ENCODE measurements around the gene FTO. TPM values are rescaled to one million over a fixed set of nuclear protein-coding genes. Genes with fewer than 3 reads are reported as not detected.

The FTO gene
- total and polyA plus RNA-seq, 2 of the 8 experiments (the other 6 are each of a cell fraction or from before 2014, with no cell fraction given): 34.5 to 59.8 TPM

- WGBS, 2 experiments (ENCODE audit: extremely low coverage in 1 of 2, insufficient coverage in 1 of 2, insufficient read length in 1 of 2, insufficient replicate concordance in 2 of 2, low coverage in 1 of 2, low lambda C conversion rate in 2 of 2, missing lambda C conversion rate in 1 of 2): 94% methylated on average over 7 of the region's 7 CpGs; no CpG with 5 or more reads in 1 of the 2 experiments
- Histone ChIP-seq H2BK120ac (replicated peaks; ENCODE audit: low read depth, low read length) (no peak overlapping the region), H3K4ac (replicated peaks; ENCODE audit: insufficient read length, low read depth, low read length) (no peak overlapping the region), H3K27me3 (replicated peaks in 1 of 4; ENCODE audit: control insufficient read depth in 3 of 4, extremely low read depth in 1 of 4, insufficient read depth in 3 of 4, low read length in 3 of 4) (no peaks in the 10 kb centered on the region), H3K9me3 (ENCODE audit: insufficient read depth in 2 of 2, low read depth in 1 of 2, low read length in 1 of 2) (no peaks in the 10 kb centered on the region), H3K79me1 (ENCODE audit: low read depth, low read length) (no peaks in the 10 kb centered on the region; the same call in 1 of the 2 replicates), H2BK20ac (ENCODE audit: low read length) (no peak overlapping the region), H4K5ac (ENCODE audit: insufficient read length, low read depth, low read length) (no peak overlapping the region), H4K20me1 (replicated peaks in 1 of 2; ENCODE audit: control insufficient read depth in 1 of 2, insufficient read depth in 2 of 2, low read length in 2 of 2) (no peaks in the 10 kb centered on the region), H3K18ac (ENCODE audit: extremely low read depth, low read length) (no peak overlapping the region), H2BK5ac (ENCODE audit: low read depth, low read length) (no peak overlapping the region), H3K4me2 (ENCODE audit: insufficient read depth in 1 of 2, low read depth in 2 of 2, low read length in 2 of 2) (no peak overlapping the region), H2AFZ (ENCODE audit: low read length) (no peak overlapping the region), H3K27ac (ENCODE audit: low read depth, low read length) (no peak overlapping the region), H3K23me2 (ENCODE audit: low read depth, low read length) (no peaks in the 10 kb centered on the region), H2AK5ac (ENCODE audit: low read depth, low read length) (no peak overlapping the region), H4K8ac (ENCODE audit: extremely low read depth, insufficient read depth, low read length) (no peak overlapping the region), H2BK15ac (ENCODE audit: low read length) (no peak overlapping the region), H3K4me3 (ENCODE audit: extremely low read depth in 1 of 4, insufficient read depth in 2 of 4, low read depth in 3 of 4, low read length in 4 of 4) (no peak overlapping the region), H3K14ac (ENCODE audit: insufficient read length) (no peak overlapping the region), H3K9ac (replicated peaks in 1 of 4; ENCODE audit: extremely low read depth in 1 of 4, low read depth in 3 of 4, low read length in 3 of 4) (no peak overlapping the region), H4K91ac (replicated peaks; ENCODE audit: insufficient read length, low read length) (no peak overlapping the region), H2BK12ac (ENCODE audit: low read depth, low read length) (no peak overlapping the region), H3K4me1 (replicated peaks in 1 of 4; ENCODE audit: control insufficient read depth in 3 of 4, insufficient read depth in 4 of 4, low read length in 3 of 4) (no peaks in the 10 kb centered on the region), H3K79me2 (ENCODE audit: control insufficient read depth in 1 of 2, insufficient read depth in 2 of 2, low read length in 2 of 2) (no peaks in the 10 kb centered on the region), H3K36me3 (ENCODE audit: control insufficient read depth in 2 of 4, insufficient read depth in 4 of 4, low read length in 3 of 4) (no peaks in the 10 kb centered on the region), H3K23ac (ENCODE audit: insufficient read length) (no peak overlapping the region), H3K56ac (replicated peaks; ENCODE audit: insufficient read length, low read depth, low read length) (no peak overlapping the region)
- CTCF ChIA-PET (ENCODE audit: partially characterized antibody): interaction anchor here (0.6 to 3.4 kb wide), 10 partner anchors 10 to 334 kb away, joined by 3 to 8 read pairs (median 4); no protein-coding TSS in a partner anchor
- POLR2A ChIA-PET (ENCODE audit: partially characterized antibody): interaction anchor here (0.6 kb wide), 1 partner anchor 1042 kb away, joined by 3 read pairs; no protein-coding TSS in a partner anchor
- no peak for DNase-seq (ENCODE audit: low read depth in 1 of 2, low spot score in 2 of 2)
- no peak for FAIRE-seq
- no peak for TF ChIP-seq BCL11A (IDR thresholded peaks at IDR 0.05; ENCODE audit: low read depth in 2 of 2, low read length in 2 of 2)
- no peak for TF ChIP-seq TBP (IDR thresholded peaks at IDR 0.05; ENCODE audit: low read depth, low read length)
- no peak for TF ChIP-seq CTCF (IDR thresholded peaks at IDR 0.05; ENCODE audit: control extremely low read depth in 1 of 3, insufficient read depth in 1 of 3, low read depth in 1 of 3, low read length in 3 of 3)
- no peak for TF ChIP-seq RNF2 (IDR thresholded peaks at IDR 0.05; ENCODE audit: borderline replicate concordance, low read depth, low read length, missing control alignments, poor library complexity, severe bottlenecking)
- TF ChIP-seq KDM4A (IDR thresholded peaks at IDR 0.05; ENCODE audit: low read depth, low read length, severe bottlenecking): no peak
- TF ChIP-seq SP2 (IDR thresholded peaks at IDR 0.05; ENCODE audit: low read length): no peak
- no peak for TF ChIP-seq YY1 (IDR thresholded peaks at IDR 0.05; ENCODE audit: low read depth, low read length)
- no peak for TF ChIP-seq CEBPB (IDR thresholded peaks at IDR 0.05; ENCODE audit: low read depth, low read length)
- TF ChIP-seq POLR2A (IDR thresholded peaks at IDR 0.05; ENCODE audit: control extremely low read depth in 1 of 2, low read depth in 2 of 2, low read length in 2 of 2): no peak
- no peak for TF ChIP-seq MAX (IDR thresholded peaks at IDR 0.05)
- no peak for TF ChIP-seq MAFK (IDR thresholded peaks at IDR 0.05; ENCODE audit: low read depth, low read length)
Measured at GRCh38 chr16:53947642-53948041, 243.7 kb downstream of the FTO start.

All from H1 (cell line).